NK-92 (cell line): ENCODE data around the gene PPP6R1.
"Not testable (repeated sequence)": the region's sequence is repeated elsewhere in the genome, so short reads cannot be mapped to it uniquely, and the experiment has no call there.

Experiments used
- DNase-seq: peaks from one replicate; lab custom pipeline; 2025; ENCODE audit not compliant: unreplicated experiment; lab: John Stamatoyannopoulos, UW

The PPP6R1 gene

DNA sequence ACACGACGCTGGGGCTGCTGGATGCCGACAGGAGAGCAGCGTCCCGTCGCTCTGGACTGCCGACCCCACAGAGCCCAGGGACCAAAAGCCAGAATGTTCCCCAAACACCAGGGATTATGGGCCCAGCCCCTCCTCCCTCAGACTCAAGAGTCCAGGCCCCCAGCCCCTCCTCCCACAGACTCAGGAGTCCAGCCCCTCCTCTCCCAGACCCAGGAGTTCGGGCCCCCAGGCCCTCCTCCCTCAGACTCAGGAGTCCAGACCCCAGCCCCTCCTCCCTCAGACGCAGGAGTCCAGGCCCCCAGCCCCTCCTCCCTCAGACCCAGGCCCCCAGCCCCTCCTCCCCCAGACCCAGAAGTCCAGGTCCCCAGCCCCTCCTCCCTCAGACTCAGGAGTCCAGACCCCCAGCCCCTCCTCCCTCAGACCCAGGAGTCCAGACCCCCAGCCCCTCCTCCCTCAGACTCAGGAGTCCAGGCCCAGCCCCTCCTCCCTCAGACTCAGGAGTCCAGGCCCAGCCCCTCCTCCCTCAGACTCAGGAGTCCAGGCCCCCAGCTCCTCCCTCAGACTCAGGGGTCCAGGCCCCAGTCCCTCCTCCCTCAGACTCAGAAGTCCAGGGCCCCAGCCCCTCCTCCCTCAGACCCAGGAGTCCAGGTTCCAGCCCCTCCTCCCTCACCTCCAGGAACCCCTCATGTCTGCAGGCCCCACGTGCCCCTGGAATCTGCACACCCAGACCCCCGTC lies 34.0 kb downstream of the PPP6R1 start:
- DNase-seq: not testable (repeated sequence)

DNA sequence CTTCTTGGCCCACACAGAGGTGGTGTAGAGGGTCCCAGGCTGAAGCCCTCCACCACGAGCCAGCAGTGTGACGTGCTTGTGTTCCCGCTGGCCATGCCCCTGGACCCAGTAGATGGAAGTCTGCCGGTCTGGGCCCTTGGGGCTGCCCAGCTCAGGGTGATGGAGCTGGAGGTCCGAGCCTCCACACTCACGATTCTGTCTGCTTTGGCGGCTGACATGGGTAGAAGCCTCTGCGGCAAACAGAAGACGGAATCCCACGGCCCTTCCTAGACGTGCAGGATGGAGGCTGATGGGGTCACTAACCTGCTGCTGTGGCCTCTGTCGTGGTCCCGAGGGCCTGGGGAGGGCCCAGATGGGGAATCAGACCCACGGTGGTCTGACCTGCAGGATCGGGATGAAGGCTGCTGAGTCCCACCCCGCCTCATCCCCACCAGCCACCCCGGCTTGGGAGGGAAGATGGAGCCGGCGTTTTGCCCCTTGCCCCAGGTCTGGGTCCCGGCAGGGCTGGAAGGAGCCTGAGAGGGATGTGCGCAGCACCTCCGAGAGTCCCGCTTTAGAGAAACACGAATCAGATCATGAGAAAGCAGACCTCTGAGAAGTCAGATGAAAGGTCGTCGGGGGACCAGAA lies 34.7 kb downstream of the PPP6R1 start:
- DNase-seq: no peak

DNA sequence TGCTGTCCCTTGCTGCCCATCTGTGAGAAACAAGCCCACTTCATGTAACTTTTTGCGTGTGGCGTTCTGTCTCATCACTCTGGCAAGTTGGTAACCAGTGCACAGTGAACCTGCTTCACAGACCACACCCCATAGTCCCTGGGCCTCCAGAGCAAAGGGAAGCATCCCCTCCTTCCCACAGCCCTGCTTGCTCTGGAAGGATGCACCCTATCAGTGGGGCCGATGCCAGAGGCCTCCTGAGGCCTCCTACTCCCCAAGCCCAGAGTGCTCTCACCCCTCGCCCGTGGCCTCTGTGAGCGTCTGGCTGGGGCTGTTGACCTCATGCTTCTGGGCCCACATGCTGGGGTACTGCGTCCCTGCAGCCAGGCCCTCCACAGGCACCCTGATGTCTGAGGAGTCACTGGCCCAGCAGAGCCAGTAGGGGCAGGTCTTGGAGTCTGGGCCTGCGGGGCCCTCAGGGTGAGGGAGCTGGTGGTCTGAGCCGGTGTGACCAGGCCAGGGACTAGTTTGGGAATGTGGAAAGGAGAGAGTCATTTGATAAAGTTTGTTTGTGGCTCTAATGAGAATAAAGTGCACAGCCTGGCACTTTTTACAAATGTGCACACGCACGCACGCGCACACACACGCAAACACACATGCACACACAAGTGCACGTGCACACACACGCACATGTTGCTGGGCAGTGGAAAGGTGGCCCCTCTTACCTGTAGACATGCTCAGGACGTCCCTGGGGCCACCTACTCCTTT lies 35.4 kb downstream of the PPP6R1 start:
- no peak for DNase-seq

DNA sequence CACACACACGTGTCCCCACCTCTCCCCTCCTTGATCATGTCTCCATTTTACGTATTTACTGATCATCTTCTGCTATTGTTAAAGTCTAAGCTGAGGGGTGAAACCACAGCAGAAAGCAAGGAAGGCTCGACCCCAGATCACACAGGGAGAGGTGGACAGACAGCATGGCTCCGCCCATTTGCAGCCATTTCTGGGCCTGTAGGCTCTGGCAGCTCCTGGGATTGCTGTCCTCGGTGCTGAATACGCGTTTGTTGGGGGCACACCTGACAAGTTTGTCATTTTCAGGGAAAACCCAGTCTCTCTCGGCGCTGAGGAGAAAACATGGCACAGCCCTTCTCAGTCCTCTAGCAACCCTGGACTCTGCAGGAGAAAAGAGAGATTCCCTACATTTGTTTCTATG lies 38.3 kb downstream of the PPP6R1 start:
- DNase-seq: no peak

DNA sequence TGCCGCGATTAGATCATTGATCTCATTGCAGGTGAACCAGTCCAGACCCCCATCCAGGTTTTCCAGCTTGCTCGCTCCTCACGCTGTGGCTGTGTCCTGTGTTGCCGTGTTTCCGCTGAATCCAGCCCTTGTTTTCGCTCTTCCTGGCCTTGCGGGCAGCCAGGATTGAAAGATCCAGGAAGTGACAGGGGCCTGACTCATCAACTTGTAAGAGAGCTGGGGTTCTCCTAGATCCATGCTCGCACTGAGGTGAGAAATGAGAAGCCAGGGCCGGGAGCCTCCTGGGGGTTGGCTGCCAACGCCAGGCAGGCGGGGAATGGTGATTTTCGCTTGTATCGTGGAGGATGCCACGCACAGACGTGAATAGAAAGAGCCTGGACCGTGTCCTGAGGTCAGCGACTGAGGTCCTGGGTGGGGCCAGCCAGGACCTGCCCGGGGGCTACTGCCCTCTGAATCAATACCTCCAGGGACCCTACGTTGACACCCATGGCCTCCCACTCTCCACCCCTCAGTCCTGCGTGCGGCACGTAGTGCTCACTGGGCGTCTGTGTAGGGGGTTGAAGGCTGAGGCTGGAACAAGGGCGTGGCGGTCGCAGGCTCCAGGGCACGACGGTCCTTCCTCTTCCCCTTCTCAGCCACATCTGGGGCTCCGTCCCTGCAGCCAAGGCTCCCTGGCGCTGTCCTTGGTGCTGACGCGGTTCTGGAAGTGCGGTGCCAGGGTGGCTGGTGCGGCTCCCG lies 42.2 kb downstream of the PPP6R1 start:
- no peak for DNase-seq

DNA sequence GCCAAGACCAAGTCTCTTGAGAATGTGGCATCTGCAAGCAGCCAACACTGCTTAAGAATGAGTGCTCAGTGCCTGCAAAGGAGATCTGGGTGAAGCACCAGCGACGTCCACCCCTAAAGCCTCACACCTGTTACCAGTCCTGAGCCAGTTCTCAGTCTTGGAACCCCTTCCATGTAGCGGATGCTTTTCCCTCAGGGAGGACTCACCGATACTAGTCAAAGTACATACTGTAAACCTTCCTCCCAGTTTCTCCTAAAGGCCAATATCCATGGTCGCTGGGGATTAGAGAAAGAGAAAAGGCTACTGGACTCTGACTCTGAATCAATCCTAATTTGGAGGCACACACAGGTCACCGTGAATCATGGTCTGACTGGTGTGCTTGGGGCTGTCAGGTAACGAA lies 45.3 kb downstream of the PPP6R1 start:
- no peak for DNase-seq

DNA sequence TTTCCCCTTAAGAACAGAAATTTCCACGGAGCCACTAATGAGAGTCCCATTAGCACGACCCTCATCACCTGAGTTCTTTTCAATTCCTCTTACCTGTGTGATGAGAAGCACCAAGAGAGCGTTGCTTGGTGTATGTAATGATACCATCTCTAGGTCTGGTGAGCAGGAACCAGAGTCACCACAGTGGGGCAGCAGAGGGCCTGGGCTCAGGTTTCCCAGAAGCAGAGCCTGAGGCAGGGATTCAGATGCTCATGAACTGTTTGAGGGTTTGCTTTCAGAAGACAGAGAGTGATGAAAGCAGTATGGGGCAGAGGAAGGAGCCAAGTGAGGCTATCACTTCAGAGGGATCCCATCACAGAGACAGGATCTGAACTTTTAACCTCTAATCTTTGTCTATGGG lies 46.4 kb downstream of the PPP6R1 start:
- DNase-seq: no peak

DNA sequence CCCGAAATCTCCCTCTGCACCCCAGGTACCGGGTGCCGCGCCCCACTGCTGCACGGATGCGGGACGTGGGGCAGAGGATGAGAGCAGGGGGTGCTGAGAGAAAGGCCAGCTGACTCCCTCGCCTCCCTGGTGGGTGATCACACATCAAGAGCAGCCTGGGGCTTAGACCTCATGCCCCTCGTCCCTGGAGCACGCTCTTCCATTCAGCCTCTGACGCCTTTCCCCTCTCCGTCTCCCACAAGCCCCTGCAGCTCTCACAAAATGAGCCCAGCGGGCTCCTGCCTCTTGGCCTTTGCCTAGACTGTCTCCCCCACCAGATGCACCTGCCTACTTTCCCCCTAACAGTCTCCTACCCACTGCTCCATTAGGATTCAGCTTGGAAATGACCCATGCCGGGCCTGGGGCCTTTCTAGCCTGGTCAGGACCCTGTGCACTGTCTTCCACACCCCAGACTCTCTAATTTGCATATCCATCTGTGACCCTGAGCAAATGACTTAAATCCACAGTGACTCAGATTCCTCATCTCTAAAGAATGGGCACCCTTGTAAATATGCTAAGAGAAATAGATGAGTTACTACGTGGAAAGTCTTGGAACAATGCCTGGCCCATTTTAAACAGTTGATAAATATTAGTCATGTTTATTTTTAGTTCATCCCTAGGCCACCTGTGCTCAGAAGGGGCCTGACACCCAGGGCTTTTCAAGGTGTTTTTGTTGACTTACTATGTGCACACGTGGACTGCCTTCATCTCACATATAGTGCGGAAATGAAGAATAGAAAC lies 48.9 kb downstream of the PPP6R1 start:
- no peak for DNase-seq

DNA sequence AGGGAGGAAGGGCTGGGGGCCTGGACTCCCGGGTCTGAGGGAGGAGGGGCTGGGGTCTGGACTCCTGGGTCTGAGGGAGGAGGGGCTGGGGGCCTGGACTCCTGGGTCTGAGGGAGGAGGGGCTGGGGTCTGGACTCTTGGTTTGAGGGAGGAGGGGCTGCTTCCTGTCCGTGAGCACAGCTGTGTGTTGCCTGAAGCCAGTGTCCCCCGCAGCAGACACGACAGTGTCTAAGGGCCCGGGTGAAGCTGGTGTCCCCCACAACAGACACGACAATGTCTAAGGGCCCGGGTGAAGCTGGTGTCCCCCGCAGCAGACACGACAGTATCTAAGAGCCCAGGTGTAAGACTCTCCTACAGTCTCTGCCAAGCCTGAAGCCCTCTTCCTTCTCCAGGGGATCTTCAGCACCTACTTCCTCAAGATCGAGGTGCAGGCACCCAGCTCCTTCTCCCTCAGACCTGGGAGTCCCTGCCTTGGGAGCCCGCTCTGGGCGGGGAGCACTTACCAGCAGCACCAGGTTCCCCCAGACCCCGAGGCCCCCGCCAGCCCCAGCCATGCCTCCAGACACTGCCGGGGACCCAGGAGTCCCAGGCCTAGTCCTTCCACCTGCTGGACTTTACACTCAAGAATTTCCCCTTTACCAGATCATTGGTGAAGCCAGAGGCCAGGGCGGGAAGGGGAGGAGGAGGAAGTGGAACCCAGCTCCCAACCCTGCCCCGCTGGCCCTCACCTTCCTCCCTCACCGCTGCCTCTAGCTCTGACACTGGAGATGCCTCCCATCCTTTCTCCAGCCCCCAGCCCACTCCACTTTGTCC lies 49.7 kb downstream of the PPP6R1 start, which contains the start of gene PTPRH:
Gene PTPRH, minus strand, starts transcription at position 622 of the 813 bp plus-strand sequence. Its CDS starts 68 bp downstream, at position 554.
- no peak for DNase-seq

DNA sequence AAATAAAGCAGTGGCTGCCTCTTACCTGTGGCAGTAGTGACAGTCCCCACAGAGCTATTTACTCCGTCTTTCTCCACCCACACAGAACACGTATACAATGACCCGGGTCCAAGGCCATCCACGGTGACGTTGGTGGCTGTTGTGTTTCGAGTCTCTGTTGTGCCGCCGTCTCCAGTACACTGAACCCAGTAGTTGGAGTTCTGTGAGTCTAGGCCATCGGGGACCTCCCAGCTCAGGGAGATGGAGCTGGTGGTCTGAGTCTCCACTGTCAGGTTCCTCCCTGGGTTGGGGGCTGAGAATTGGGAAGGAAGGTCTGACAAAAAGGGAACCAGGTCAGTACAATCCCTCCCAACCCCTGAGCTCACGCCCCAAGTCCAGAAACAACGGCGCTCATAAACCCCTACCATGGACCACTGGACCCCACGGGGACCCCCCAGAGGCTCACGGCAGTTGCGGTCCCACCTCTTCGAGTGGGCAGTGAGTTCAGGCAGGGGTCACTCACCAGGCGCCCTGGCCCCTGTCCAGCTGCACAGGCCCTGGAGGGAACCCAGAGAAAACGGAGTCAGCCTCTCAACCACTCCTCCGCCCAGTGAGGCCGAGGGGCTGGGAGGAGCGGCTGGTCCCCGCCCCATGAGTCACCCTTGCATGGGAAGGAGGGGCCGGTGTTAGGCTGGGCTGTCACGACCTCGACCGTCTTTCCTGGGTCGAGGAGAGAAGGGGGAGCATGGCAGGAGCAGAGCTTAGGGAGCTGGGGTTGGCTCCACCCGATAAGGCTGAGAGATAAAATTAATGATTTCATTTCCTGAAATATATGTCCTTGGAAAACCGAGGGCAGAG lies 51.9 kb downstream of the PPP6R1 start:
- DNase-seq: no peak

DNA sequence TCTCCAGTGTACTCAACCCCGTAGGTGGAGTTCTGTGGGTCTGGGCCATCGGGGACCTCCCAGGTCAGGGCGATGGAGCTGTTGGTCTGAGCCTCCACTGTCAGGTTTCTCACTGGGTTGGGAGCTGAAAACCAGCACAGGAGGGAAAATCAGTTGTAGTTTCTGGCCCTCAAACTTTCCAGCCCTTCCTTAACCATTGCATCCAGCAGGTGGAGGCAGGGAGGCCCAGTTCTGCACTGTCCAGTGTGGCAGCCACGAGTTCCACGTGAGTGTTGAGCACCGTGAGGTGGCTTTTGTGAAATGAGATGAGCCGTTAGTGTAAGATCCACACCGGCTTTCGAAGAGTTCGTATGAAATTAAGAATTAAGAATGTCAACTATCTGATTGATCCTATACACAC lies 56.6 kb downstream of the PPP6R1 start:
- not testable (repeated sequence) for DNase-seq

DNA sequence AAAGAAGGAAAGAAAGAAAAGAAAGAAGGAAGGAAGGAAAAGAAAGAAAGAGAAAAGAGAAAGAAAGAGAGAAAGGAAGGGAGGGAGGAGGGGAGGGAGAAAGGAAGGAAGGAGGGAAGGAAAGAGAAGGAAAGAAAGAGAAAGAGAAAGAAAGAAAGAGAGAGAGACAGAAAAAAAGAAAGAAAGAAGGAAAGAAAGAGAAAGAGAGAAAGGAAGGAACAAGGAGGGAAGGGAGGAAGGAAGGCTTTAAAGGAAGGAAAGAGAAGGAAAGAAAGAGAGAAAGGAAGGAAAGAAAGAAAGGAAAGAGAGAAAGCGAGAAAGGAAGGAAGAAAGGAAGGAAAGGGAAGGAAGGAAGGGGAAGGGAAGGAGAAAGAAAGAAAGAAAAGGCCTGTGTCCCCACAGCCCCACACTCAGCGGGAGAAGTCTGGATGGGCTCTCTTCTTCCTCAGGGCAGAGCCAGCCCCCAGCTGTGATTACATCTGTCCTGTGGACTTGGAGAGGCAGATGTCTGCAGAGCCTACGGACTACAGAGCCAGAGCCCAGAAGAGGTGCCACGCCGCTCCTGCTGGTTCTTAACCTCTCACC lies 59.1 kb downstream of the PPP6R1 start:
- no peak for DNase-seq

DNA sequence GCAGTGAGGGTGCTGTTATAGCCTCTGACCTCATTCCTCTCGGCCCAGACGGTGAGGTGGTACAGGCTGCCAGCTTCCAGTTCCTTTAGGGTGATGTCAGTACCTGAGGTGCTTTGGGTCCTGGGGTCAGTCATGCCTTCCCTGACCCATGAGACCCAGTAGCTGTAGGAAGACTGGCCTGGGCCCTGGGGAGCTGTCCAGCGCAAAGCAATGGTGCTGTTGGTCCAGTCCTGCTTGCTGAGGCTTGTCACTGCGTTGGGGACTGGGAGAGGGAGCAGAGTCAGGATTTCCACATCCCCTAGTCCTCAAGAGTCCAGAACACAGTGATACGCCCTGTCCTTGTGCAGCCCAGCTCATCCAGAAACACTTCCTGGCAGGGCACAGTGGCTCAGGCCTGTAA lies 60.2 kb downstream of the PPP6R1 start:
- no peak for DNase-seq

DNA sequence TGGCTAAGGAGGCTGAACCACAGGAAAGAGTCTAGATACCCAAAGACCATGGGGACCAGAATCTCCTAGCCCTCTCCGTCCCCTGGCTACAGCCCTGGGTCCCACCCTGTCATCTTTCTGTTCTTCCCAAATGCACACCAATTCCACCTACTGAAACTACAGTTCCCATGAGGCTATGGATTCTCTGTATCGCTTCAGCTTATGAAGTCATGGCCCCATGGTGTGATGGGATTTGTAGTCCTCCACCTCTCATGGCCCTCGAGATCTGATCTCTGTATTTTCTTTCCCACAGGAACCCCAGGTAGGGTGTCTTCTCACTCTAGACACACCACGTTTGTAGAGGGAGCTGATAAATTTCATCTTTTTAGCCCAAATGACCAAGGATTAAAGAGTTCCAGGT lies 61.3 kb downstream of the PPP6R1 start:
- no peak for DNase-seq

DNA sequence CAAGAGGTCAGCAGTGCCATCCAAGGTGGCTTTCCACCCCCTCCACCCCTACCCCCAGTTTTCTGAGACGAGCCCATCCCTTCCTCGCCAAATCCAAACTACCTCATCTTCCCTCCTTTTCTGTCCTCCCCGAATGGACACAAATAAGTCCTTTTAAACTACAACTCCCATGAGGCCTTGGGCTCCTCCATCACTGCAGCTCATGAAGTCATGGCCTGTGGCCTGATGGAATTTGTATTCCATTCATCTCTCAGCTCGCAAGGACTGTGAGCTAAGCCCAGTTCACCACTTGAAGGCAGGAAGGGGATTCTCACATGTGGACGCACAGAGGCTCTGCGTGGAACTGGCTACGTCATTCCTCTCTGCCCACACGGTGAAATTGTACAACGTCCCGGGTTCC lies 62.0 kb downstream of the PPP6R1 start:
- DNase-seq: no peak

DNA sequence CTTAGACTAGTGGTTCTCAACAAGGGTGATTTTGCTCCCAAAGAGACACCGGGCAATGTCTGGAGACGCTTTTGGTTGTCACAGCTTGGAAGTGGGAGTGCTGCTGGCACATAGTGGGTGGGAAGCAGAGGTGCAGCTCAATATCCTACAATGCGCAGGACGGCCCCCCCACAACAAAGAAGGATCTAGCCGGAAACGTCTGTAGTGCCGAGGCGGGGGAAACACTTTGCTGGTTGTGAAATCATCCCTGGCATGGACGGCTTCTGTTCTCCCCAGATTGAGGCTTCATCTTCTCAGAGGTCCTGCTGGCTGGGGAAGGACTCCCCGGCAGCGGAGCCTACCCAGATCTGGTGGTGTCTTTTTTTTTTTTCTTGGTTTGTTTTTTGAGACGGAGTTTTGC lies 65.3 kb downstream of the PPP6R1 start:
- DNase-seq: no peak

DNA sequence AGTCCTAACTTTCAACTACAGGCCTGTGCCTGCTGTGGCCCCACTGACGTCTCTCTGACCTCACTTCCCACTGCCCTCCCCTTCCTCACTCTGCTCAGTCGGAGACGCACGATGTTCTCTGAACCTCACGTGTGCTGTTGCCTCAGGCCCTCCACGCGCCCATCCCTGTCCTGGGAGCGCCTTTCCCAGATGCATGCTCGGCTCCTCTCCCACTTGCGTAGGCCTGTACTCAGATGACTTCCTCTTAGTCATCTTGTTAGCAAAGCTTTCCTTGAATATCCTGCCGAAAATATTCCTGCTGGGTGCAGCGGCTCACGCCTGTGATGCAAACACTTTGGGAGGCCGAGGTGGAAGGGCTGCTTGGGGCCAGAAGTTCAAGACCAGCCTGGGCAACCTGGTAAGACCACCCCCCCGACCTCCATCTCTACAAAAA lies 69.4 kb downstream of the PPP6R1 start:
- no peak for DNase-seq

DNA sequence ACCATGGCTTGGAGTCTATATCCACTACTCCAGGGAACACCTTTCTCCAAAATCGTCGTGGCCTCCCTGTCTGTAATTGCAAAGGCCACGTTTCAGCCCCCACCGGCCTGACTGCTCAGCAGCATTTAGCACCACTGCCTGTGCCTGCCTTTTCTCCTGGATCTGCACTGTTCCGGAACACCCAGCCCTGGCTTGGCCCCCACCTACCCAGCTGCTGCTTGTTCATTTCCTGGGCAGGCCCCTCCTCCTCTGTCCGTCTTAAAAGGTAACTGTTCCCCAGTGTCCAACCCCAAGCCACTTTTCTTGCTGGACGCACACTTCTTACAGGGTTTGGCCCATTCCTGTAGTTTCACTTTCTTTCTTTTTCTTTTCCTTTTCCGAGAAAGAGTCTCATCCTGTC lies 70.2 kb downstream of the PPP6R1 start:
- DNase-seq: no peak
